GM12892 (cell line): Measurements from ENCODE around the gene KRTAP6-1.

Source experiments
- POLR2A ChIP-seq: IDR thresholded peaks from 2 replicates; pipeline ENCODE4 v1.6.1; 2011; ENCODE audit warnings: low read depth, low read length, control low read depth
- POLR2AphosphoS5 ChIP-seq: IDR thresholded peaks from 2 replicates; pipeline ENCODE4 v1.6.1; 2011; ENCODE audit warnings: low read depth, low read length, control low read depth
- TAF1 ChIP-seq: IDR thresholded peaks from 2 replicates; pipeline ENCODE4 v1.6.1; 2011; ENCODE audit warnings: low read depth, mild to moderate bottlenecking, control low read depth, low read length, borderline replicate concordance

DNA sequence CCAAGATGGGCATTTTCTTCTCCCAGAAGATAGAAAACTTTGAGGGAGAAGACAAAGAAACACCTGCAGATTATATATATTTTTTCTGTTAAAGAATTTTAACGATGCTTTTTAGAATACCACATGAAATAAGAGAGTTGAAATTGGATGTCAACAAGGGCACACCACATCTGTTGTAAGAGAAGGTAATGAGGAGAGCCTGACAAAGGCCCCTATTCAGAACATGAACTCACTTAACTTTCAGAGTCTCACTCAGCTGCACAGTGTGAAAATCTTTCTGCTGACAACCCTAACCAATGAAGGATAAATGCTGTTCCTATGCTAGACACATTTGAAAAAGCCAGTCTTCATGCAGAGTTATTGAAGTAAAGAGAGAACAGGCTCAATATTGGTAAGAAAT lies 30.9 kb downstream of the KRTAP6-1 start:
- TF ChIP-seq TAF1 (no peak), POLR2A (no peak), POLR2AphosphoS5 (no peak)
